Activated CD4-positive, alpha-beta memory T cell treated with anti-CD3 and anti-CD28 coated beads, Interleukin-2, amount 10 ng/mL, durations not matched to agents 7 days and 5 days (primary cell): ENCODE results near the gene BICRAL. TPM values are rescaled to one million over a fixed set of nuclear protein-coding genes. Genes with fewer than 3 reads are reported as not detected.
"Not testable (repeated sequence)": the region's sequence is repeated elsewhere in the genome, so short reads cannot be mapped to it uniquely, and the experiment has no call there.

Source experiments
- CTCF ChIA-PET: fragments of 350-600 bp; sonication (Branson Sonifier 250); formaldehyde crosslinking; loops from one replicate; lab custom pipeline; 2021; ENCODE audit warnings: antibody characterized with exemption, inconsistent platforms; lab: Charles Lee
- POLR2A ChIA-PET: fragments of 350-600 bp; sonication (Branson Sonifier 250); formaldehyde crosslinking; loops from one replicate; lab custom pipeline; 2021; ENCODE audit warnings: antibody characterized with exemption; lab: Charles Lee
- DNase-seq: peaks from one replicate; pipeline ENCODE4 v3.0.0-alpha.2; 2020
- H3K27ac Mint-ChIP-seq: one replicate; pipeline ENCODE4 v1.8.0; 2021; ENCODE audit warnings: mild to moderate bottlenecking, mixed read lengths
- H3K27me3 Mint-ChIP-seq: one replicate; pipeline ENCODE4 v1.8.0; 2021; ENCODE audit warnings: mixed read lengths
- H3K36me3 Mint-ChIP-seq: one replicate; pipeline ENCODE4 v1.8.0; 2021; ENCODE audit warnings: low read depth, mixed read lengths
- H3K4me1 Mint-ChIP-seq: one replicate; pipeline ENCODE4 v1.8.0; 2021; ENCODE audit warnings: mixed read lengths
- H3K4me3 Mint-ChIP-seq: one replicate; pipeline ENCODE4 v1.8.0; 2021; ENCODE audit warnings: mild to moderate bottlenecking, mixed read lengths
- H3K9me3 Mint-ChIP-seq: one replicate; pipeline ENCODE4 v1.8.0; 2021; ENCODE audit warnings: mixed read lengths
- total RNA-seq, 2 experiments: library from RNA; stranded (reverse); gene quantifications; one replicate each; pipeline ENCODE4 v1.2.3, GENCODE V29; 2021

BICRAL gene
- total RNA-seq, 2 experiments from 2014 or later = 27.9 to 28.1 TPM

- POLR2A ChIA-PET = interaction anchor here (0.6 kb wide), 1 partner anchor 84 kb away, joined by 5 read pairs; no protein-coding TSS in a partner anchor
Measured at GRCh38 chr6:42871711-42872110, 89.9 kb downstream of the BICRAL start.

GRCh38 chr6:42873313-42873712, 91.5 kb downstream of the BICRAL start:
- Mint-ChIP-seq H3K27ac (no peak overlapping the region), H3K27me3 (no peaks in the 10 kb centered on the region), H3K4me1 (peaks cover 3% of the 10 kb centered on the region), H3K9me3 (no peaks in the 10 kb centered on the region), H3K4me3 (no peak overlapping the region), H3K36me3 (no peaks in the 10 kb centered on the region)
- CTCF ChIA-PET = interaction anchor here (1.1 to 1.6 kb wide), 2 partner anchors 147 to 212 kb away, joined by 4 to 7 read pairs; no protein-coding TSS in a partner anchor
- DNase-seq = no peak
- POLR2A ChIA-PET = interaction anchor here (1.2 kb wide), 1 partner anchor 128 kb away, joined by 3 read pairs; the partner anchor contains the start of gene TBCC

More at GRCh38 chr6:42871711-42872110, 89.9 kb downstream of the BICRAL start:
- DNase-seq = no peak
- H3K27ac Mint-ChIP-seq = no peak overlapping the region
- H3K36me3 Mint-ChIP-seq = peaks cover 11% of the 10 kb centered on the region
- H3K4me3 Mint-ChIP-seq = no peak overlapping the region
- CTCF ChIA-PET = no interaction called here
- no peaks in the 10 kb centered on the region for H3K27me3 Mint-ChIP-seq
- no peaks in the 10 kb centered on the region for H3K9me3 Mint-ChIP-seq
- no peaks in the 10 kb centered on the region for H3K4me1 Mint-ChIP-seq

GRCh38 chr6:42877695-42878094, 95.8 kb downstream of the BICRAL start:
- H3K27ac Mint-ChIP-seq = peak overlapping the region; percentile 9
- H3K4me3 Mint-ChIP-seq = peak overlapping the region; percentile 5
- H3K36me3 Mint-ChIP-seq = peaks cover 10% of the 10 kb centered on the region
- POLR2A ChIA-PET = interaction anchor here (1.1 to 7.4 kb wide), 5 partner anchors 14 to 216 kb away, joined by 3 to 96 read pairs (median 20); partner anchors contain the start of genes CNPY3 and TBCC
- CTCF ChIA-PET = interaction anchor here (0.6 to 1.7 kb wide), 5 partner anchors 136 to 216 kb away, joined by 3 to 10 read pairs (median 4); no protein-coding TSS in a partner anchor
- H3K4me1 Mint-ChIP-seq = peaks cover 19% of the 10 kb centered on the region
- H3K9me3 Mint-ChIP-seq = no peaks in the 10 kb centered on the region
- no peaks in the 10 kb centered on the region for H3K27me3 Mint-ChIP-seq
- no peak for DNase-seq

- ChIA-PET POLR2A (interaction anchor here (0.6 to 7.4 kb wide), 29 partner anchors 9 to 1092 kb away, joined by 3 to 96 read pairs (median 5); partner anchors contain the start of genes BICRAL, CNPY3, CUL7 and PEX6), CTCF (interaction anchor here (0.6 to 4.2 kb wide), 16 partner anchors 8 to 1093 kb away, joined by 3 to 21 read pairs (median 3); partner anchors contain the start of genes TBCC and TOMM6)
- Mint-ChIP-seq H3K9me3 (no peaks in the 10 kb centered on the region), H3K4me1 (peaks cover 31% of the 10 kb centered on the region), H3K27ac (peak within 1 kb of the TSS; percentile 92), H3K4me3 (peak within 1 kb of the TSS; percentile 94), H3K27me3 (no peaks in the 10 kb centered on the region), H3K36me3 (peaks cover 27% of the 10 kb centered on the region)
- DNase-seq = peak; percentile 86
Measured at GRCh38 chr6:42879372-42880239, 97.8 kb downstream of the BICRAL start, which contains the start of gene RPL7L1. Gene RPL7L1, plus strand, starts transcription at chr6:42879616. Its CDS starts 295 bp downstream, at chr6:42879911.

- H3K27me3 Mint-ChIP-seq, H3K9me3 Mint-ChIP-seq, DNase-seq: not testable (repeated sequence)
- H3K4me1 Mint-ChIP-seq = peaks cover 33% of the 10 kb centered on the region
- peak overlapping the region; percentile 92 for H3K27ac Mint-ChIP-seq
- ChIA-PET POLR2A (interaction anchor here (0.6 to 7.4 kb wide), 22 partner anchors 8 to 315 kb away, joined by 3 to 96 read pairs (median 8); partner anchors contain the start of genes BICRAL, CNPY3, CUL7 and PEX6), CTCF (interaction anchor here (0.9 to 4.2 kb wide), 10 partner anchors 10 to 1093 kb away, joined by 3 to 21 read pairs (median 6); partner anchors contain the start of genes TBCC and TOMM6)
- H3K36me3 Mint-ChIP-seq = peaks cover 31% of the 10 kb centered on the region
- H3K4me3 Mint-ChIP-seq = peak overlapping the region; percentile 94
Measured at GRCh38 chr6:42880240-42880817, 98.5 kb downstream of the BICRAL start.

- not testable (repeated sequence) for H3K27me3 Mint-ChIP-seq, H3K9me3 Mint-ChIP-seq, DNase-seq
- peak overlapping the region; percentile 92 for H3K27ac Mint-ChIP-seq
- peak overlapping the region; percentile 94 for H3K4me3 Mint-ChIP-seq
- CTCF ChIA-PET = interaction anchor here (1.4 to 4.2 kb wide), 6 partner anchors 9 to 243 kb away, joined by 3 to 21 read pairs (median 9); partner anchors contain the start of gene TBCC
- peaks cover 34% of the 10 kb centered on the region for H3K36me3 Mint-ChIP-seq
- peaks cover 33% of the 10 kb centered on the region for H3K4me1 Mint-ChIP-seq
- POLR2A ChIA-PET = interaction anchor here (1.8 to 7.4 kb wide), 7 partner anchors 10 to 173 kb away, joined by 5 to 96 read pairs (median 20); partner anchors contain the start of genes BICRAL, CNPY3, CUL7 and TBCC
Measured at GRCh38 chr6:42880871-42881270, 99.0 kb downstream of the BICRAL start.

- Mint-ChIP-seq H3K9me3 (no peaks in the 10 kb centered on the region), H3K27me3 (no peaks in the 10 kb centered on the region), H3K36me3 (peaks cover 40% of the 10 kb centered on the region), H3K4me3 (no peak overlapping the region), H3K27ac (no peak overlapping the region), H3K4me1 (peaks cover 35% of the 10 kb centered on the region)
- ChIA-PET POLR2A (interaction anchor here (0.6 kb wide), 1 partner anchor 104 kb away, joined by 3 read pairs; no protein-coding TSS in a partner anchor), CTCF (no interaction called here)
- no peak for DNase-seq
Measured at GRCh38 chr6:42885702-42886101, 103.8 kb downstream of the BICRAL start.

- POLR2A ChIA-PET = interaction anchor here (1.5 kb wide), 1 partner anchor 9 kb away, joined by 4 read pairs; the partner anchor contains the start of gene RPL7L1
- CTCF ChIA-PET = interaction anchor here (1.0 kb wide), 1 partner anchor 9 kb away, joined by 3 read pairs; the partner anchor contains the start of gene RPL7L1
- not testable (repeated sequence) for H3K27me3 Mint-ChIP-seq, H3K9me3 Mint-ChIP-seq, H3K27ac Mint-ChIP-seq, DNase-seq, H3K4me3 Mint-ChIP-seq
- peaks cover 34% of the 10 kb centered on the region for H3K36me3 Mint-ChIP-seq
- peaks cover 32% of the 10 kb centered on the region for H3K4me1 Mint-ChIP-seq
Measured at GRCh38 chr6:42888201-42888600, 106.3 kb downstream of the BICRAL start.

- Mint-ChIP-seq H3K4me1 (peaks cover 23% of the 10 kb centered on the region), H3K4me3 (peak overlapping the region; percentile 87), H3K27me3 (no peaks in the 10 kb centered on the region), H3K9me3 (no peaks in the 10 kb centered on the region), H3K36me3 (peaks cover 19% of the 10 kb centered on the region), H3K27ac (peak overlapping the region; percentile 84)
- POLR2A ChIA-PET = interaction anchor here (1.2 to 3.8 kb wide), 8 partner anchors 7 to 969 kb away, joined by 3 to 64 read pairs (median 6); partner anchors contain the start of genes BYSL, MED20, RPL7L1 and TBCC
- no peak for DNase-seq
- CTCF ChIA-PET = interaction anchor here (1.4 to 1.6 kb wide), 2 partner anchors 10 to 163 kb away, joined by 3 to 8 read pairs; partner anchors contain the start of gene RPL7L1
Measured at GRCh38 chr6:42889815-42890214, 108.0 kb downstream of the BICRAL start.

GRCh38 chr6:42890311-42891198, 108.7 kb downstream of the BICRAL start:
- POLR2A ChIA-PET = interaction anchor here (0.6 to 3.8 kb wide), 19 partner anchors 8 to 969 kb away, joined by 3 to 64 read pairs (median 5); partner anchors contain the start of genes BYSL, CNPY3, MED20 and RPL7L1
- Mint-ChIP-seq H3K9me3 (no peaks in the 10 kb centered on the region), H3K4me3 (peak overlapping the region; percentile 87), H3K27ac (peak overlapping the region; percentile 84), H3K4me1 (peaks cover 23% of the 10 kb centered on the region), H3K36me3 (peaks cover 17% of the 10 kb centered on the region), H3K27me3 (no peaks in the 10 kb centered on the region)
- CTCF ChIA-PET = interaction anchor here (0.5 to 2.7 kb wide), 5 partner anchors 10 to 229 kb away, joined by 3 to 12 read pairs (median 3); partner anchors contain the start of genes RPL7L1 and TBCC
- DNase-seq = peak; percentile 93
